K562 treated with DMSO at 1 percent for 4 hours (cell line): ENCODE data around the gene BTBD18. TPM values are rescaled to one million over a fixed set of nuclear protein-coding genes. Genes with fewer than 3 reads are reported as not detected.

ENCODE experiments used
- total RNA-seq: library from RNA; unstranded; fragments of 300-600 nt; gene quantifications from 2 replicates; pipeline ENCODE4 v1.2.3, GENCODE V29; 2022; ENCODE audit not compliant: insufficient read depth

BTBD18 gene, protein sequence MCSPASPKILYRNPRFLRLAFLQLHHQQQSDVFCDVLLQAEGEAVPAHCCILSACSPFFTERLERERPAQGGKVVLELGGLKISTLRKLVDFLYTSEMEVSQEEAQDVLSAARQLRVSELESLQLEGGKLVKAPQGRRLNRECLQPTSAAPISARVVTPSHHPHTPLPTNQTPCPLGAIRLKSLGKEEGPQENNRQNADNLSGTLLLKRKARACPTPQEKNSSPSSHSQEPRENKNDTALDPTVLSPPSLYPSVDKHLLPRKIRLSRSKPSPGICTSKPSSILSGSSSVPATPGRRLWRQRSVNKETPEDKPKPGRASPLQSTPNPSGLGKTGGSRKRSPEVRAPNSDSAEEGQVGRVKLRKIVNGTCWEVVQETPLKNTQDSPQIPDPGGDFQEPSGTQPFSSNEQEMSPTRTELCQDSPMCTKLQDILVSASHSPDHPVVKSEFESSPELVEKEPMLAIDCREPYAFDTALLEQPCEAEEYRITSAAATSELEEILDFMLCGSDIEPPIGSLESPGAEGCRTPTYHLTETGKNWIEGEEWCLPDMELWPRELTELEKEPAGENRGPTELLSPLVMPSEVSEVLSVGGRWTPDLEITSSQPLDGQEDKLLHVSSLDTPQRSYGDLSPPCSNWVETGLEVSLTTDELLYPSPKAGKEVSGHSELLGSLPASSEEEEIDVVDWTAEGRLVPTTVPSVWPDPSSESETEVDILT
- not detected in 2 replicates for total RNA-seq

GRCh38 chr11:57751676-57752253, at the start of gene BTBD18:
TSS of gene BTBD18 (minus strand) at chr11:57751819. CDS start at chr11:57751188, 631 bp downstream.

GRCh38 chr11:57761301-57762234, 9.9 kb upstream of the BTBD18 start, which contains the start of gene CTNND1:
TSS of gene CTNND1 (plus strand) at chr11:57761802. CDS start at chr11:57791479, 29,677 bp downstream.

GRCh38 chr11:57741132-57742086, 10.2 kb downstream of the BTBD18 start, which contains the start of gene SELENOH:
TSS of gene SELENOH (plus strand) at chr11:57741491. CDS start at chr11:57741596, 105 bp downstream.

DNA sequence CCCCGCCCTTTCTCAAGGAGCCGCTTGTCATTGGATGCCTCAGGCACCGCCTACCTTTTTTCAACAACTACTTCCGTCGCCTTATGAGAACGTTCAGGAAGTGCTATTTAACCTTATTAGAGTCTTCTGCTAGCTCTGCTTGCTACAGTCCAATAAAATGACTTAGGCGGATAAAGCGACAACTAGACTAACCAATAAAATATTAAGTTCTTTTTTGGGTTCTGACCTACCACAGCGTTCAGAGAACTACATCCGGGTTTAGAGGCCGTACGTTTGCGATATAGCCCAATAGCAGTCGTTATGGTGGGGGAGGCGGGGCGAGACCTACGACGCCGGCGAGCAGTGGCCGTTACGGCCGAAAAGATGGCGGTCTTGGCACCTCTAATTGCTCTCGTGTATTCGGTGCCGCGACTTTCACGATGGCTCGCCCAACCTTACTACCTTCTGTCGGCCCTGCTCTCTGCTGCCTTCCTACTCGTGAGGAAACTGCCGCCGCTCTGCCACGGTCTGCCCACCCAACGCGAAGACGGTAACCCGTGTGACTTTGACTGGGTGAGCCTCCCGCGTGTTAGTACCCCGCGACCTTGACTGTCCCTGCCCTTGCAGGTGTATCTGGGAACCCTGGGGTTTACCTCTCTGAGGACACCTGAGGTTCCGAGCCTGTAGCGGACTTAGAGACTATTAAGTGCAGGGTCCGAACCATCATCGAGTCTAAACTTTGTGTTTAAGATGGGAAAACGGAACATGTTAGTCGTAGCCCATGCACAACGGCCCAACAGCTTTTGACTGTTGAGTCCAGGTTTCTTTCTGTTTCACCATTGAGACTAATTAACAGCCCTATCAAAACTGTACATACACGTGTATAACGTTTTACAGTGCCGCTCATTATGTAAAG, 39.1 kb downstream of the BTBD18 start, which contains the start of gene TMX2:
Gene TMX2, plus strand, starts transcription at position 338 of the 895 bp plus-strand sequence. Its CDS starts 26 bp downstream, at position 364.

GRCh38 chr11:57711414-57712255, 40.0 kb downstream of the BTBD18 start, which contains the start of gene MED19:
TSS of gene MED19 (minus strand) at chr11:57712215. CDS start at chr11:57712179, 36 bp downstream.

Other genes starting within 250 kb of the BTBD18 start
- 95.1 and 105 TPM in 2 replicates for gene SLC43A1, start 236.1 kb downstream of the BTBD18 start, total RNA-seq
- 24.9 and 45.6 TPM in 2 replicates for gene TIMM10, start 221.1 kb downstream of the BTBD18 start, total RNA-seq
- 0.80 TPM in 1 of 2 replicates, not detected in the other for gene SMTNL1, start 214.2 kb downstream of the BTBD18 start, total RNA-seq
- 95.6 and 107 TPM in 2 replicates for gene UBE2L6, start 184.1 kb downstream of the BTBD18 start, total RNA-seq
- gene SERPING1, start 154.1 kb downstream of the BTBD18 start, total RNA-seq: 1.6 TPM in 1 of 2 replicates, not detected in the other
- gene YPEL4, start 101.9 kb downstream of the BTBD18 start, total RNA-seq: 1.6 and 2.7 TPM in 2 replicates
- 23.3 and 24.1 TPM in 2 replicates for gene CLP1, start 94.1 kb downstream of the BTBD18 start, total RNA-seq
- gene ZDHHC5, start 83.7 kb downstream of the BTBD18 start, total RNA-seq: 30.9 and 32.6 TPM in 2 replicates
- gene MED19, start 39.6 kb downstream of the BTBD18 start, total RNA-seq: 25.1 and 25.7 TPM in 2 replicates
- 101 and 113 TPM in 2 replicates for gene TMX2, start 39.2 kb downstream of the BTBD18 start, total RNA-seq
- gene SELENOH, start 10.3 kb downstream of the BTBD18 start, total RNA-seq: 258 and 301 TPM in 2 replicates
- gene CTNND1, start 10.0 kb upstream of the BTBD18 start, total RNA-seq: 37.7 and 38.5 TPM in 2 replicates